Activated T-helper 9 cell treated with anti-CD3 and anti-CD28 coated beads, Interleukin-2, amount 50 U/mL, for 16 hours (primary cell): ENCODE measurements around the gene ARRB2.

Experiments used
- DNase-seq: peaks from one replicate; pipeline ENCODE4 v3.0.0-alpha.2; 2020; ENCODE audit warnings: low read depth

ARRB2 gene

GRCh38 chr17:4766201-4766600 is 55.8 kb downstream of the ARRB2 start:
- no peak for DNase-seq

DNA sequence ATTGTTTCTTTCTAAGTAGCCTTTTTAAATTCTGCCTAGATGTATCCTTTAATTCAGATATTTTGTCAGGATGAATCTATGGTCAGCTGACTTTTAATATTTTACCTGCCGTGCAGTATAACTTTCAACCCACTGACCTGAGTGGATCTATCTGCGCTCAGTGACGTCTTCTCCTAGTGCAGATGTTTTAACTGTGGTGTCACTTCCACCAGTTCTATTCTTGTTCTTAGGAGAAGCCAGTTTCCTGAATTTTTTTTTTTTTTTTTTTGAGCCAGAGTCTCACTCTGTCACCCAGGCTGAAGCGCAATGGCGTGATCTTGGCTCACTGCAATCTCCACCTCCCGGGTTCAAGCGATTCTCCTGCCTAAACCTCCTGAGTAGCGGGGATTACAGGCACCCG is 56.3 kb downstream of the ARRB2 start:
- no peak for DNase-seq

DNA sequence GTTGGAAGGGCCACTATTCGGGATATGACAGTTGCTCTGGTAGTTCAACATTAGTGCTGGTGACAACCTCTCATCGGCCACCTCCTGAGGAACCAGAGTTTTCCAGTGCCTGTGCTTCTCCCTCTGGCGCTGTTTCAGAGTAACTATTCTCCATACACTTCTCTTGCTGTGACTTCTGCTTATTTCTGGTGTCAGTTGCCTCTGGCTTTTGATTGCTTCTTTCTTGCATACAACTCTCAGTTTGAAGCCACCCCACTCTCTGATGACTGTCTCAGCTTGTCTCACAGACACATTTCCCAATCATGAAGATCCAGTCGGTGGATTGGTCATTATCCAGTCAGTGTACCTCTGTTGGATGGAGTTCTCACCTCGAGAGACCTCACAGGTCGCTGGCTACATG is 57.9 kb downstream of the ARRB2 start:
- DNase-seq: no peak

DNA sequence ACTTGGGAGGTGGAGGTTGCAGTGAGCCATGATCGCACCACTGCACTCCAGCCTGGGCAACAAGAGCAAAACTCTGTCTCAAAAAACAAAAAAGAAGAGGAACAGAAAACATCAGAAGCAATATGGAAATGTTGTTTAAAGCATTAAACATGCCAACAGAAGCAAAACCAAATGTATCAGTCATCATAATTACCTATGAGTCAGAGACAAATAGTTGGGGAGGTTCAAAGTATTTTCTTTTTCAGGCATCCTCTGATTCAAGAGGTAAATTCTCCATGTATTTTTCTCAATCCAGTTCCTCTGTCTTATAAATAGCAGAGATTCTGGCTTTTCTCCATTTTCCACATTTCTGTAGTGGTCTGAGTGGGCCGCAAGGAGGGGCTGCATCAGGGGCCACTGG is 59.2 kb downstream of the ARRB2 start:
- no peak for DNase-seq
